Caco-2 (cell line): ENCODE results near the gene CFC1B. TPM values are rescaled to one million over a fixed set of nuclear protein-coding genes. Genes with fewer than 3 reads are reported as not detected.
"Not testable (repeated sequence)": the region's sequence is repeated elsewhere in the genome, so short reads cannot be mapped to it uniquely, and the experiment has no call there.

Experiments
- BruUV-seq: library from RNA; stranded (reverse); fragments of 400-500 nt; replicated peaks from 2 replicates; lab custom pipeline; 2021; lab: Mats Ljungman, UMichigan
- CTCF ChIA-PET: fragments of 300-600 bp; sonication (Branson Sonifier 250); formaldehyde crosslinking; loops from one replicate; lab custom pipeline; 2022; ENCODE audit warnings: antibody characterized with exemption; lab: Charles Lee
- POLR2A ChIA-PET: fragments of 300-600 bp; sonication (Branson Sonifier 250); formaldehyde crosslinking; loops from one replicate; lab custom pipeline; 2022; ENCODE audit warnings: antibody characterized with exemption; lab: Charles Lee
- DNase-seq, 2 experiments: peaks; one replicate each; pipeline versions ENCODE4 v3.0.0 to v3.0.0-alpha.2; 2020 to 2022
- H3K27me3 ChIP-seq: replicated peaks from 2 replicates; pipeline ENCODE4 v1.6.0; 2011; ENCODE audit warnings: low read length; ENCODE audit not compliant: control insufficient read depth, insufficient read depth
- H3K36me3 ChIP-seq: 2 replicates; pipeline ENCODE4 v1.5.1; 2011; ENCODE audit warnings: low read length; ENCODE audit not compliant: control insufficient read depth, insufficient read depth
- H3K4me1 ChIP-seq: fragments of 250-450 bp; sonication (Bioruptor Pico); 2 replicates; pipeline ENCODE4 v1.5.1; 2020; ENCODE audit warnings: mild to moderate bottlenecking
- H3K4me3 ChIP-seq: 2 replicates; pipeline ENCODE4 v1.5.1; 2011; ENCODE audit warnings: low read depth, mild to moderate bottlenecking, control low read depth, low read length
- H3K9me3 ChIP-seq: fragments of 250-450 bp; sonication (Bioruptor Pico); 2 replicates; pipeline ENCODE4 v1.5.1; 2020; ENCODE audit warnings: mild to moderate bottlenecking, moderate library complexity
- H3K27ac Mint-ChIP-seq: one replicate; pipeline ENCODE4 v1.8.0; 2022; ENCODE audit warnings: mixed read lengths; ENCODE audit not compliant: unreplicated experiment
- H3K27me3 Mint-ChIP-seq: one replicate; pipeline ENCODE4 v1.8.0; 2022; ENCODE audit warnings: mixed read lengths; ENCODE audit not compliant: insufficient read depth, unreplicated experiment
- H3K36me3 Mint-ChIP-seq: one replicate; pipeline ENCODE4 v1.8.0; 2022; ENCODE audit warnings: mild to moderate bottlenecking, mixed read lengths; ENCODE audit not compliant: insufficient read depth, unreplicated experiment
- H3K4me1 Mint-ChIP-seq: one replicate; pipeline ENCODE4 v1.8.0; 2022; ENCODE audit warnings: low read depth, mixed read lengths; ENCODE audit not compliant: unreplicated experiment
- H3K4me3 Mint-ChIP-seq: one replicate; pipeline ENCODE4 v1.8.0; 2022; ENCODE audit warnings: mild to moderate bottlenecking, moderate library complexity, mixed read lengths; ENCODE audit not compliant: unreplicated experiment
- H3K9me3 Mint-ChIP-seq: one replicate; pipeline ENCODE4 v1.8.0; 2022; ENCODE audit warnings: mixed read lengths; ENCODE audit not compliant: unreplicated experiment
- intact Hi-C: fragments of 100-400 bp; cut with micrococcal nuclease; formaldehyde crosslinking; loops from one replicate; pipeline ENCODE4 v1.10.0; 2022; ENCODE audit not compliant: unreplicated experiment
- total RNA-seq: library from RNA; stranded (reverse); gene quantifications from 2 replicates; pipeline ENCODE4 v1.2.3, GENCODE V29; 2022

CFC1B gene
- total RNA-seq, 1 experiment from 2014 or later, result not detected

DNA sequence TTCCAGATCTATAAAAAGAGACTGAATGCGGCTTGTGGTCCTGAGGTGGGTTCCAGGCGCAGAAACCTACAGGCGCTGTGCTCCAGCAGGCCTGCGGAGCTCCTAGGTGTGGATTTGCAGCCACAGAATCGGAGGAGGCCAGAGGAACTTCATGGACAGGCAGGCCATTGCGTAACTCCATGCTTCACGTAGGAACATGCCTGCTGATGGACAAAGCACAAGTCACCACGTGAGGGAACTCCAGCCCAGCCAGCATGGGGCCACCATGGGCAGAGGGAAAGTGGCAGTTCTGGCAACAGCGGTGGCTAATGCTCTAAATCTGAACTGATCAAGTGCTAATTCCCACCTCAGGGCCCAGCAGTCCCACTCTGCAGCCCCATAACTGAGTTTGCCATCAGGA is 17.2 kb downstream of the CFC1B start:
- H3K27me3 ChIP-seq, H3K9me3 ChIP-seq, intact Hi-C loops, H3K4me3 Mint-ChIP-seq, DNase-seq, H3K9me3 Mint-ChIP-seq, H3K4me3 ChIP-seq, H3K36me3 Mint-ChIP-seq, BruUV-seq, POLR2A ChIA-PET, H3K36me3 ChIP-seq, CTCF ChIA-PET, H3K27ac Mint-ChIP-seq, H3K4me1 Mint-ChIP-seq, H3K4me1 ChIP-seq, H3K27me3 Mint-ChIP-seq: not testable (repeated sequence)

- H3K27me3 ChIP-seq, intact Hi-C loops, H3K36me3 Mint-ChIP-seq, H3K9me3 Mint-ChIP-seq, H3K4me1 Mint-ChIP-seq, H3K27ac Mint-ChIP-seq, POLR2A ChIA-PET, H3K36me3 ChIP-seq, BruUV-seq, DNase-seq, H3K4me1 ChIP-seq, H3K9me3 ChIP-seq, CTCF ChIA-PET, H3K4me3 Mint-ChIP-seq, H3K27me3 Mint-ChIP-seq, H3K4me3 ChIP-seq: not testable (repeated sequence)
Observed at GRCh38 chr2:130542789-130543188, 21.8 kb downstream of the CFC1B start.

DNA sequence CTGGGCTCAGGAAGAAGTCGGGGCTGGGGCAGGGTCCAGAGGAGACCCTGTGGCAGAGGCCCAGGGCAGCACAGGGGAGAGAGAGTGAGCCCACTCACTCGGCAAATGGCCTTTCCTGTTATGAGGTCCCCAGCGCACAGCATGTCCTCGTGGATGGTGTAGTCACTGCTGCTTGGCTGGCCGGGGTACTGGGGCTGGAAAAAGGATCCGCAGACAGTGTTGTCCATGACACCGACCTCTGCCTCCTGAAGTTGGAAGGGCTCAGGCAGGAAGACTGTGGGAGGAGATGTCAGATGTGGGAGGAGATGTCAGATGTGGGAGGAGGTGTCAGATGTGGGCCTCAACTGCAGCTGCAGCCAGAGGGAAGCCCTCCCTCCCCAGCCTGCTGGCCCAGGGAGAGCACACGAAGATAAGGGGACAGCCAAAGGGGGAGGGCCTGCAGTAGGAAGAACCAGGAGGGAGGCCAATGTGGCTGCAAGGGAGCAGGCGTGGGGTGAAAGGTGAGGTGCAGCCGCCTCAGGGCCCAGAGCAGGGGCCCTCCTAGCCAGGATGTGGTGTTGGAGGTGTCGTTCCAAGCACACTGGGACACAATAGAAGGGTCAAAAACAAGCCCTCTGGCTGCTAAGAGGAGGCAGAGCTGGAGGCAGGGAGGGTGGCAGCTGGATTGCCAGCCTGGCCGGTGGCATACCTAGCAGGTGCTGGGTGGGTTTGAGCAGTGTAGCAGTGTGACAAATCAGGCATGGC is 22.9 kb downstream of the CFC1B start:
- DNase-seq, H3K27ac Mint-ChIP-seq, H3K4me3 Mint-ChIP-seq, H3K36me3 ChIP-seq, intact Hi-C loops, H3K9me3 ChIP-seq, BruUV-seq, H3K9me3 Mint-ChIP-seq, H3K27me3 Mint-ChIP-seq, H3K27me3 ChIP-seq, H3K36me3 Mint-ChIP-seq, H3K4me3 ChIP-seq, H3K4me1 Mint-ChIP-seq, POLR2A ChIA-PET, H3K4me1 ChIP-seq, CTCF ChIA-PET: not testable (repeated sequence)

DNA sequence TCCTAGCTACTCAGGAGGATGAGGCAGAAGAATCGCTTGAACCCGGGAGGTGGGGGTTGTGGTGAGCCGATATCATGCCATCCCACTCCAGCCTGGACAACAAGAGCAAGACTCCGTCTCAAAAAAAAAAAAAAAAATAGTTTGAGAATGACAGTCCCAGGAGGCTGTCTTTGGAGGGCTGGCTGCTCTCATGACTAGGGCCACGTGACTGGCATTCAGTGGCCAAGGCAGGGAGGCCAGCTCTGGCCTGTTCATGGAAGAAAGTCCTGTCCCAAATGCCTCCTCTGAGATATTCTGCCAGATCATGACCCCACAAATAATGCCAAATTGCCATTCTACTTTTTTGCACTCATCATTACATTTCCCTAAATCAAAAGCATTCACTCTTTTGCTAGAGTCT is 24.0 kb downstream of the CFC1B start:
- H3K4me1 Mint-ChIP-seq, H3K36me3 ChIP-seq, intact Hi-C loops, H3K36me3 Mint-ChIP-seq, H3K27me3 Mint-ChIP-seq, BruUV-seq, H3K9me3 ChIP-seq, POLR2A ChIA-PET, H3K27ac Mint-ChIP-seq, H3K4me3 Mint-ChIP-seq, H3K4me1 ChIP-seq, H3K4me3 ChIP-seq, DNase-seq, H3K27me3 ChIP-seq, H3K9me3 Mint-ChIP-seq, CTCF ChIA-PET: not testable (repeated sequence)

- DNase-seq, H3K27ac Mint-ChIP-seq, intact Hi-C loops, CTCF ChIA-PET, H3K4me1 Mint-ChIP-seq, H3K4me3 Mint-ChIP-seq, POLR2A ChIA-PET, H3K27me3 Mint-ChIP-seq, H3K36me3 ChIP-seq, H3K9me3 Mint-ChIP-seq, H3K27me3 ChIP-seq, H3K36me3 Mint-ChIP-seq, H3K9me3 ChIP-seq, H3K4me1 ChIP-seq, BruUV-seq, H3K4me3 ChIP-seq: not testable (repeated sequence)
Observed at GRCh38 chr2:130548418-130548817, 27.4 kb downstream of the CFC1B start.

DNA sequence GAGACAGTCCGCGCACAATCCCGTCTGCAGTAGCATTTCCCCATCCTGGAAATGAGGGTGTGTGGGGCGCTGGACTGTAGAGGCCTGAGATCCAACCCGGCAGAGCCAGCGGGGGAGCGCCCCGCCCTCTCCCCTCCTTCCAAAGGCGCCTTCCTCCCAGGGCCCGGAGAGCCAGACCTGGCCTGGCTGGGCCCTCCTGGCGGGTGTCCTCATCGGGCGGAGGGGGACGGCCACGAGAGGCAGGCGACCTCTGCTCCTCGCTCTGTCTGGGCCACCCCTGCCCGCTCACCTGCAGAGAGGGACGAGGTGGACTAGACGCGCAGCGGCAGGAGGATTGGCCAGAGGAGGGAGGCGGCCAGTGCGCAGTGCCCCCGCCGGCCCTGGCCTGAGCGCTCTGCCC is 28.5 kb downstream of the CFC1B start:
- H3K27ac Mint-ChIP-seq, BruUV-seq, H3K27me3 ChIP-seq, DNase-seq, H3K36me3 ChIP-seq, H3K4me3 ChIP-seq, intact Hi-C loops, H3K27me3 Mint-ChIP-seq, H3K4me3 Mint-ChIP-seq, POLR2A ChIA-PET, H3K9me3 Mint-ChIP-seq, H3K36me3 Mint-ChIP-seq, CTCF ChIA-PET, H3K9me3 ChIP-seq, H3K4me1 ChIP-seq, H3K4me1 Mint-ChIP-seq: not testable (repeated sequence)

GRCh38 chr2:130554178-130554577 is 33.2 kb downstream of the CFC1B start:
- H3K36me3 ChIP-seq, H3K27me3 ChIP-seq, H3K27me3 Mint-ChIP-seq, intact Hi-C loops, DNase-seq, H3K4me3 Mint-ChIP-seq, POLR2A ChIA-PET, BruUV-seq, H3K4me1 ChIP-seq, H3K4me3 ChIP-seq, H3K9me3 ChIP-seq, H3K36me3 Mint-ChIP-seq, H3K27ac Mint-ChIP-seq, H3K9me3 Mint-ChIP-seq, H3K4me1 Mint-ChIP-seq, CTCF ChIA-PET: not testable (repeated sequence)
